Stimulated activated CD8-positive, alpha-beta memory T cell treated with anti-CD3 and anti-CD28 coated beads, Interleukin-15, amount 100 ng/mL, for 4 hours (primary cell): Measurements from ENCODE around the gene HTN3.
"Not testable (repeated sequence)": the region's sequence is repeated elsewhere in the genome, so short reads cannot be mapped to it uniquely, and the experiment has no call there.

Experiments used
- DNase-seq, 2 donors: peaks; one replicate each; pipeline ENCODE4 v3.0.0-alpha.2; 2020; ENCODE audit warnings: low read depth in 2 of 2

The HTN3 gene

GRCh38 chr4:70028159-70028558 is at the start of gene HTN3:
TSS of gene HTN3 (plus strand) at chr4:70028459. CDS start at chr4:70030741, 2,282 bp downstream.
- not testable (repeated sequence) for DNase-seq

DNA sequence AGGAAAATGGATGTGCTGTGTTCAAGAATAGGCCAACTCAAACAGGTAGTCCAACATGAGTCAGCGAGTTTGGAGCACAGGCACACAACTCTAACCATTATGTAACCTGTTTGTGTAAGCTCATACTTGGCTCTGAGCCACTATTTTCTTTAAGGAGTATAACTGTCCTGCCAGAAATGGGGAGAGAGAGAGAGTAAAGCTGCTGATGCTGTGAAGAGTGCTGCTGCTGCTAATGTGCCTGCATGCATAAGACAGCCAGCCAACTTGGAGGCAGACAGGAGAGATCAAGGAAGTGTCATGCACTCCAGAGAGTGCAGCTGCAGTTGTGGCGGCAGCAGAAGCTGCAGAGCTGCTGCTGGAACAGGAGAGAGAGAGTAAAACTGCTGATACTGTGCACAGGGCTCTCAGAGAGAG is 44.2 kb upstream of the HTN3 start:
- no peak for DNase-seq

DNA sequence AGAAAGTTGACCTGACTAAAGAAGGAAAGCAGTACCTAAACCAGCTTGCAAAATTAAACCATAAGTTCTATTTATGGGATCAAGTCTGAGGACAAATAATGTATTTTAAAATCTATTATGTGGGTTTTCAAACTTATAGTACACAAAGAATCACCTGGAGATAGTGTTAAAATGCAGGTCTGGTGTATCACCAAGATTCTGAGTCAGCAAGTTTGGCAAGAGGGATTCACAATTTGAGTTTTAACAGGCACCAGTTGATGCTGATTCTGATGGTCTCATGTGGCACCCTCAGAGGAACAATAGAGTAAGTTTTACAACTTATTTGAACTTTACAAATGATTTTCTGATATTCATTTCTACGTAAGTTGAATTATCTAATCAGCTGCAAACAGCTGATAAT is 41.6 kb upstream of the HTN3 start:
- no peak for DNase-seq

- no peak for DNase-seq
These were observed 37.2 kb upstream of the HTN3 start for GRCh38 chr4:69991016-69991415.

DNA sequence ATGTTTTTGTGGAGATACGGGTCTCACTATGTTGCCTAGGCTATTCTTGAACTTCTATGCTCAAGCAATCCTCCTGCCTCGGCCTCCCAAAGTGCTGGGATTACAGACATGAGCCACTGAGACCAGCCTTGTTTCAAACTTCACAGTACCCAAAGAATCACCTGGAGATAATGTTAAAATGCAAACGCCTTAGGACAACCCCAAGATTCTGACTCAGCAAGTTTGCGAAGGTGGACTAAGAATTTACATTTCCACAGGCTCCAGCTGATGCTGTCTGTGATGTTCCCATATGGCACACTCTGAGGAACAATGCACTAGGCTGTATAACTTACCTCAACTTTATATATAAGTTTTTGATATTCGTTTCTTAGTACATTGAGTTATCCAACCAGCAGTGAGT is 33.5 kb upstream of the HTN3 start:
- no peak for DNase-seq

DNA sequence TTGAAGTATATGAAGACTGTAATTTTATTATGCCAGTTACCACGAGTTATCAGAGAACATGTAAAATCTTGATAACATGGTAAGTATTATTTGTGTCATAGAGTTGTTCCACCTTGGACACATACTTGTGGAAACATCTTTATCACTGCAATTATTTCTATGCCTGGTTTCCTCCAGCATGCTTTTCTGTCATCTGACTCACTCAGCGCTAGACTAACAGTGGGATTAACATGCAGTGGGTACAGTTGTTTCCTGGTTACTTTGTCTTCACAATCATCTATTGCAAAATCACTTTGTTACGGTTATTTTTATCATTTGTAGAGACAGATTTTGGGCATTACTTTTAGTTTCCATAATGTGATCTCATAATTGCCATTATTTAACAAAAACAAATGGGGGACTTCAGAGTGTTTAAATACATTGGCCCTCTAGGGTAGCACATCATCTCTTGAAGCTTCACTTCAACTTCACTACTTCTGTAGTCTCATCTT is 32.7 kb upstream of the HTN3 start, which contains the start of gene STATH:
TSS of gene STATH (plus strand) at position 441 of the 491 bp plus-strand sequence. CDS start 2,472 bp downstream, outside the sequence.
- no peak for DNase-seq

GRCh38 chr4:69999420-69999819 is 28.8 kb upstream of the HTN3 start:
- no peak for DNase-seq

GRCh38 chr4:70000711-70001110 is 27.5 kb upstream of the HTN3 start:
- DNase-seq = no peak

DNA sequence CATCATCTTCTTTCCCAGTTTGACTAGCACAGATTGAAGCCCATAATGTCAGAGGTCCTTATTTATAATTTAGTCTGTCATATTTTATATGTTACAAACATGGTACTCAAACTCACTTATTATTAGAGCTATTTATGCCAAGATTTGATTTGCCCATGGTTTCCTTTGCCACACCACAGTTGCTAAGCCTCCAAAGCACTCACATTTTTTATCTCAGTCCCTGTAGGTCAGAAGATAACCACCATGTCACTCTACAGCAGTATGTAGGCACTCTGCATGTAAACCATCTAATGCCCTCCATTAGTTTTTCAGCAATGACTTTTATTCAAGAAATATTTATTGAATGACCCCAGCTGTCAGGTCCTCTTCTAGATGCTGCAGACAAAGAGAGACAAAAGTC is 25.8 kb upstream of the HTN3 start:
- no peak for DNase-seq

- DNase-seq = no peak
These were observed 19.5 kb upstream of the HTN3 start for GRCh38 chr4:70008771-70009170.

GRCh38 chr4:70019006-70019405 is 9.3 kb upstream of the HTN3 start:
- not testable (repeated sequence) for DNase-seq

DNA sequence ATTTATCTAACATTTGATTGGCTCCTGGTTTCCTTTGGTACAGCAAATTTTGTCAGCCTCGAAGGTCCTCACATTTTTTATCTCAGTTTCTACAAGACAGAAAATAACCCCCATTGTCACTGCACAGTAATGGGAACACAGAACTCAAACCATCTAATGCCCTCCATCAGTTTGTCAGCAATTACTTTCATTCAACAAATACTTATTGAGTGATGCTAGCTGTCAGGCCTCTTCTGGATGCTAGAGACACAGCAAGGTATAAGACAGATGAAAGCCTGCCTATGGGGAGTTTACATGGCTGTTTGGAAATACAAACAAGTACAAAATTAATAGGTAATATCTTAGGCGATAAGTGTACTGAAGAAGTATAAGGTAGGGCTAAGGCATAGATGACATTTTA is 5.0 kb upstream of the HTN3 start:
- DNase-seq = no peak

DNA sequence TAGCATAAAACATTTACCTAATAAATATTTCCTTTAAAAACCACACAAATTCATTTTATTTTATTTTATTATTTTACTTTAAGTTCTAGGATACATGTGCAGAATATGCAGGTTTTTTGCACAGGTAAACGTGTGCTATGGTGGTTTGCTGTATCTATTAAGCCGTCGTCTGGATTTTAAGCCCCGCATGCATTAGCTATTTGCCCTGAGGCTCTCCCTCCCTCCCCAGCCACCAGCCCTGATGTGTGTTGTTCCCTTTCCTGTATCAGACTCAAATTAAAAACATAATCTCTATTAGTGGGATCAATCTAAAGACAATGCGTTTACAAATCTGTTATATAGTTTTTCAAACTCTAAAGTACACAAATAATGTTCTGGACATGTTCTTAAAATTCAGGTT is 1.2 kb upstream of the HTN3 start:
- no peak for DNase-seq

GRCh38 chr4:70037559-70037958 is 9.3 kb downstream of the HTN3 start:
- DNase-seq = not testable (repeated sequence)

DNA sequence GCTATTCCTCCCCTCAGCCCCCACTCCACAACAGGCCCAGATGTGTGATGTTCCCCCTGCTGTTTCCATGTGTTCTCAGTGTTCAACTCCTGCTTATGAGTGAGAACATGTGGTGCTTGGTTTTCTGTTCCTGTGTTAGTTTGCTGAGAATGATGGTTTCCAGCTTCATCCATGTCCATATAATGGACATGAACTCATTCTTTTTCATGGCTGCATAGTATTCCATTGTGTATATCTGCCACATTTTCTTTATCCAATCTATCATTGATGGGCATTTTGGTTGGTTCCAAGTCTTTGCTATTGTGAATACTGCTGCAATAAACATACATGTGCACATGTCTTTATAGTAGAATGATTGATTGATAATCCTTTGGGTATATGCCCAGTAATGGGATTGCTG is 11.7 kb downstream of the HTN3 start:
- DNase-seq = not testable (repeated sequence)

DNA sequence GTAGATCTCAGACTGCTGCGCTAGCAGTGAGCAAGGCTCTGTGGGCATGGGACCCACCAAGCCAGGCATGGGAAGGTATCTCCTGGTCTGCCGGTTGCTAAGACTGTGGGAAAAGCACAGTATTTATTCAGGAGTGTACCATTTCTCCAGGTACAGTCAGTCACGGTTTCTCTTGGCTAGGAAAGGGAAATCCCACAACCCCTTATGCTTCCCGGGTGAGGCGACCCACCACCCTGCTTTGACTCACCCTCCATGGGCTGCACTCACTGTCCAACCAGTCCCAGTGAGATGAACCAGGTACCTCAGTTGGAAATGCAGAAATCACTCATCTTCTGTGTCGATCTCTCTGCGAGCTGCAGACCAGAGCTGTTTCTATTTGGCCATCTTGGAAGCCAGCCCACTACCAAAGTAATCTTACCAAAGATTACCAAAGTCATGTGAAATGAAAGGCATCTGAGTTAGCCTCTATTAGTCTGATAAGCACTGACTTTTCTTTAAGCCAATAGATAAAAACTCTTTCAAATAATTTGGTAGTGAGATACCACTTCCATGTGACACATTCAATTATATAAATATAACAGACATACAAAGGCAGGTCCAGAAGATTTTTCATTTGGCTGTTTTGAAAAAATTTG is 13.5 kb downstream of the HTN3 start:
- no peak for DNase-seq

DNA sequence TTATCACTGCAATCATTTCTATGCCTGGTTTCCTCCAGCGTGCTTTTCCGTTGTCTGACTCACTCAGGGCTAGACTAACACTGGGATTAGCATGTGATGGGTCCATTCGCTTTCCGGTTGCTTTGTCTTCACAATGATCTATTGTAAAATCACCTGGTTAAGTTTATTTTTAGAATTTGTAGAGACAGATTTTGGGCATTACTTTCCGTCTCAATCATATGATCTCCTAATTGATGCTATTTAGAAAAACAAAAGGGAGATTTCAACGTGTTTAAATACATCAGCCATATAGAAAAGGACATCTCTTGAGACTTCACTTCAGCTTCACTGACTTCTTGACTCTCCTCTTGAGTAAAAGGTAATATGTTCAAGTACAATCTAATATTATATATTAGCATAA is 21.9 kb downstream of the HTN3 start, which contains the start of gene HTN1:
TSS of gene HTN1 (plus strand) at position 301 of the 400 bp plus-strand sequence. CDS start 2,639 bp downstream, outside the sequence.
- not testable (repeated sequence) for DNase-seq

- DNase-seq = not testable (repeated sequence)
These were observed 28.3 kb downstream of the HTN3 start for GRCh38 chr4:70056534-70056933.

DNA sequence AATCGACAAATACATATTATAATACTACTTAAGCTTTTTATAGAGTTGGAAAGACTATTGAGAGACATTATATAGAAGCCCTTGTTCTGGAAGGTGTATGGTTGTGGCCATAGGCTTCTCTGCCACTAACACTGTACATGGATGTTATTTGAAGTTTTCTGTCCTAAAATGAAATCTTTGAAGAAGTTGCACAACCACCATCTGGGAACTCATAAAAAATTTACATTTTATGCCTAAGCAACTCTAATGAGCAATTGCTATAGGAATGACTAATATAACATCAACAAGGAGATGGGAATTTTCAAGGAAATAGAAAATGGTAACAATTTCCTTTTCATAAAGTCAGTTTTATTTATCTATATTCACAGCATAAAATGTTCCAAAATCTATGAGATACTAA is 29.4 kb downstream of the HTN3 start:
- DNase-seq = no peak

DNA sequence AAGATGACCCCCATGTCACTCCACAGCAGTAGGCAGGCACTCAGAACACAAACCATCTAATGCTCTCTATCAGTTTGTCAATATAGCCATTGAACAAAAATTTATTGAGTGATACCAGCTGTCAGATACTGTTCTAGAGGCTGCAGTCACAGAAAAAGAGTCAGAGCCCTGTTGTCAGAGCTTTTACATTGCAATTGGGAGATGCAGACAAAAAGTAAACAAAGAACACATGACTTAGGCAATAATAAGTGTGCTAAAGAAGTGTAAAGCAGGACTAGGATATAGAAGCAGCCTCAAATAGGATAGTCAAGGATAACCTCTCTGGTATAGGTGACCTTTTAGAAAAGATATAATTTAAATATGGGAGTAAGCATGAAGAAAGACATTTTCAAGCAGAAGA is 30.9 kb downstream of the HTN3 start:
- no peak for DNase-seq

GRCh38 chr4:70062000-70062399 is 33.7 kb downstream of the HTN3 start:
- no peak for DNase-seq

DNA sequence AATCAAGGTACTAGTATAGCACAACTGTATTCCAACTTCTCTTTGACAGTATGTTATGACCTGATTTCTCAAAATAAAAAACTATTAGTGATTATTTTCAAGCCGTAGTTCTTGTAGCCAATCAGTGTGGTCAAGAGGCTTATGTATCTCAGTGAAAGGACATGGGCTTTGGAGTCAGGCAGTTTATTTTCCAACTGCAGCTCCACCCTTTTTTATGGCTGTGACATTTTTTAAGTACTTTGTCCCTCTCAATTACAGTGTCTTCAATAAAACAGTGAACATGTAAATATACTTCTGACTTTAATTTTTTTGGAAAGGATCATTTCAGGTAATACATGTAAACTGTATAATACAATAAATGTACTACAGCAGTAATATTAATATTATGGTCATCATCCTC is 51.9 kb downstream of the HTN3 start:
- no peak for DNase-seq
